GM18951 (cell line): ENCODE data around the gene LIPC.

Source experiments
- POLR2A ChIP-seq: IDR thresholded peaks from 4 replicates; pipeline ENCODE4 v1.6.1; 2011; ENCODE audit warnings: mild to moderate bottlenecking; ENCODE audit not compliant: insufficient read length, insufficient read depth; ENCODE audit errors: extremely low read depth
- in situ Hi-C: fragments of 300-500 bp; cut with MboI; formaldehyde crosslinking; loops from one replicate; pipeline ENCODE4 v1.12.0; 2022; ENCODE audit warnings: low sequenced_read_pairs, mixed read lengths, inconsistent platforms; ENCODE audit not compliant: unreplicated experiment

Gene LIPC

GRCh38 chr15:58559904-58560588 is 128.3 kb downstream of the LIPC start:
- no peak for TF ChIP-seq POLR2A
- in situ Hi-C loops, result no loop called here

GRCh38 chr15:58561321-58561720 is 129.5 kb downstream of the LIPC start:
- in situ Hi-C loops, result no loop called here

GRCh38 chr15:58562135-58562534 is 130.3 kb downstream of the LIPC start:
- no peak for TF ChIP-seq POLR2A
- in situ Hi-C loops, result no loop called here

More at GRCh38 chr15:58561321-58561720, 129.5 kb downstream of the LIPC start:
- no peak for TF ChIP-seq POLR2A

GRCh38 chr15:58564981-58565380 is 133.2 kb downstream of the LIPC start:
- in situ Hi-C loops, result no loop called here
- no peak for TF ChIP-seq POLR2A

GRCh38 chr15:58565619-58566018 is 133.8 kb downstream of the LIPC start:
- no peak for TF ChIP-seq POLR2A
- in situ Hi-C loops, result no loop called here

- in situ Hi-C loops, result no loop called here
- TF ChIP-seq POLR2A, result no peak
Observed at GRCh38 chr15:58566029-58566428, 134.2 kb downstream of the LIPC start.

- in situ Hi-C loops, result no loop called here
- no peak for TF ChIP-seq POLR2A
Observed at GRCh38 chr15:58568157-58568571, 136.4 kb downstream of the LIPC start.

DNA sequence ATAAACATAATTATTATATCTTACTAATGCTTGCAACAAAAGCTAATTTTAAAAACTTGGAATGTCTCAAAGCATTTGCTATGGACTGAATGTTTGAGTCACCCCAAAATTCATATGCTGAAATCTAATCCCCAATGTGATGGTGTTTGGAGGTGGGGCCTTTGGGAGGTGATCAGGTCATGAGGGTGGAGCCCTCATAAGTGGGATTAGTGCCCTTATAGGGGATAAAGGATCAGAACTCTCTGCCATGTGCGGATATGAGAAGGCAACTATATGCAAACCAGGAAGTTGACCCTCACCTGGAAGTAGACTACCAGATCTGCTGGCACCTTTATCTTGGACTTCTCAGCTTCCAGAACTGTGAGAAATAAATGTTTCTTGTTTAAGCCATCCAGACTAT is 137.7 kb downstream of the LIPC start:
- in situ Hi-C loops, result no loop called here
- TF ChIP-seq POLR2A, result no peak

GRCh38 chr15:58571491-58571890 is 139.7 kb downstream of the LIPC start:
- in situ Hi-C loops, result no loop called here
- TF ChIP-seq POLR2A, result no peak

GRCh38 chr15:58572521-58572920 is 140.7 kb downstream of the LIPC start:
- TF ChIP-seq POLR2A, result no peak
- in situ Hi-C loops, result no loop called here

- TF ChIP-seq POLR2A, result no peak
Observed at GRCh38 chr15:58573270-58573669, 141.5 kb downstream of the LIPC start.

DNA sequence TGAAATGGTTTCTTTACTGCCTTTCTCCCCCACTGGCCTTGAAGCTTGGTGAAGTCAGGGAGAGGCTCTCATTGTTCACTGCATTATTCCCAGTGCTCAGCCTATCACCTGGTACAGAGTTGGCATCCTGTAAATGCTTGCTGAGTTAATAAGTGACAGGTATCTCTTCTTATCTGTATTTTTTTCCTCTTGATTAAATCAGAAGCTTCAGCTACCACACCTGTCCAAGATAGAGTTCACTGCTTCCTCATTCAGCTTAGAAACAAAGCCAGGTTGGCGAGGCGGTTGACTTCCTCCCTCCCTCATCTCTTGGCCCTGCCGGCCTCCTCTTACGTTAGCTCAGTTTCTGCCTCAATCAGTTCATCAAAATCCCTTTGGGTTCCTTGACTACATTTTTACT is 142.8 kb downstream of the LIPC start:
- in situ Hi-C loops, result no loop called here
- TF ChIP-seq POLR2A, result no peak

More at GRCh38 chr15:58573270-58573669, 141.5 kb downstream of the LIPC start:
- in situ Hi-C loops, result no loop called here

GRCh38 chr15:58575045-58575786 is 143.4 kb downstream of the LIPC start:
- in situ Hi-C loops, result no loop called here
- TF ChIP-seq POLR2A, result no peak

DNA sequence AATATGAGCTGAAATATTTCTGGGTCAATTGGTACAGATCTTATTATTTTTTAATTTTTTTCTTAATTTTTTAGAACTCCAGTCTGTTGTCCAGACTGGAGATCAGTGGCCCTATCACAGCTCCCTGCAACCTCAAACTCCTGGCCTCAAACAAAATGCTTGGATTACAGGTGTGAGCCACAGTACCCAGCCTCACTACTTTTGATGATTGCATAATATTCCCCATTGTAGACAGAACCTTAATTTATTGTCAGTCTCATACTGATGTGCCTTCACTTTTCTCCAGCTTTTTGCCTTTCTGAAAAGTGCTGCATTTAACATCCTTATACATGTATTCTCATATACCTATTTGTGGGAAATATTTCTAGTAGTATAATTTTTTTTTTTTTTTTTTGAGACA is 144.9 kb downstream of the LIPC start:
- in situ Hi-C loops, result no loop called here

More for the DNA sequence above, 144.9 kb downstream of the LIPC start:
- no peak for TF ChIP-seq POLR2A
